Activated CD4-positive, alpha-beta T cell treated with anti-CD3 and anti-CD28 coated beads, Interleukin-10, Interleukin-2, amounts not matched to agents 100 ng/mL and 50 ng/mL, durations not matched to agents 16 hours and 8 hours (primary cell): ENCODE data around the gene SLC18A3.
A peak's percentile ranks its signal among the peaks of the same experiment; 100 is the strongest.

ENCODE experiments used
- DNase-seq: peaks from one replicate; pipeline ENCODE4 v3.0.0-alpha.2; 2020

The SLC18A3 gene

DNA sequence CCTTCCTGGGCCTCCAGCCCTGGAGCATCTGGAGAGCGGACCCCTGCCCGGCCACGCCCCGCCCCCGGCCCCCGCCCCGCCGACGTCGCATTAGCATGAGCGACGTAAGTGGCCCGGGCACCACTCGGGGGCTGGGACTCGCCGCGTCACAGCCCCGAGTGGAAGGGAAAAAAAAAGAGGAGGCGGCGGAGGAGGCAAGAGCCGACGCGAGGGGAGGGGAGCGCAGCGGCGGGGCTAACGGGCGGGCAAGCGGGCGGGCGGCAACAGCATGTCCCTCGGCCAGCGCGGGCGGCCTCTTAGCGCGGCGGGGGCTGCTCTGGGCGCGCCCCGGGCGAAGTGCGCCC lies at the start of gene SLC18A3:
Gene SLC18A3 (plus strand): TSS at position 197 of the 344 bp plus-strand sequence. CDS start 431 bp downstream, outside the sequence.
- DNase-seq = no peak

DNA sequence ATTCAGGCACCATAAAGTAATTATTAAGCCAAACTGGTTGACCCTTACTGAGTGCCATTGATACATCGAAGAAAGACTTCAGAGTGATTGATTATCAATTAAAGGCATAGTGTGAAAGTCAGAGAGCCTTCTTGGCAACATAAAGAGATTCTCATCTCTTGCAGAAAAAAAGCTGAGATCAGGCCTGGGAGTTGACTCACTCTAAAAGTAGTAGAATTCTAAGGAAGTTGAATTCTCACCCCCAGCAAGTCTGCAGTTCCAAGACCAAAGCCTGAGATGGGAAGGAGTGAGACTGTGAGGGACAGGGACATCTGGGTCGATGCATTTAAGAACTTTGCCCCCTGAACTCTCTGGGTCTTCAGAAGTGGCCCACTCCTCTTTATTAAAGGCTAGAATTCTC lies 49.6 kb upstream of the SLC18A3 start:
- DNase-seq = no peak

GRCh38 chr10:49562893-49563292 lies 47.2 kb upstream of the SLC18A3 start:
- no peak for DNase-seq

GRCh38 chr10:49564461-49565009 lies 45.6 kb upstream of the SLC18A3 start:
- no peak for DNase-seq

- DNase-seq = no peak
Measured at GRCh38 chr10:49567810-49568209, 42.3 kb upstream of the SLC18A3 start.

DNA sequence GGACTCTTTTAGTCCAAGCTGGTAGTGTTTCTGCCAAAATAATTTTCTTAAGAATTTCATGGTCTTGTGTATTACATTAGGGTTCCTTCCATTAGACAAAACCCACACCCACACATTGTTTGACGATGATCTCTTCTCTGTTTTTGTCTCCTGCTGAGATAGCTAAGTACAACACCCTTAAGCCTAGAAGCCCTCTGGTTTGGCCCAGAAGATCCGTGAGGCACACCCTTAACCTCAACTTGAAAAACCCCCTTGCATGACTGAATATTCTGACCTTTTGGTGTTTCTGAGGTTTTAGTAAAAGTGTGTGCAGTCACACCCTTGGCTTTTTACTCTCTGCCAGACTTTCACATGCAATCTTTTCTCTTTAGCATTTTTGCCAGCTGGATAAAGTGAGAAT lies 41.9 kb upstream of the SLC18A3 start:
- peak; percentile 9 for DNase-seq

DNA sequence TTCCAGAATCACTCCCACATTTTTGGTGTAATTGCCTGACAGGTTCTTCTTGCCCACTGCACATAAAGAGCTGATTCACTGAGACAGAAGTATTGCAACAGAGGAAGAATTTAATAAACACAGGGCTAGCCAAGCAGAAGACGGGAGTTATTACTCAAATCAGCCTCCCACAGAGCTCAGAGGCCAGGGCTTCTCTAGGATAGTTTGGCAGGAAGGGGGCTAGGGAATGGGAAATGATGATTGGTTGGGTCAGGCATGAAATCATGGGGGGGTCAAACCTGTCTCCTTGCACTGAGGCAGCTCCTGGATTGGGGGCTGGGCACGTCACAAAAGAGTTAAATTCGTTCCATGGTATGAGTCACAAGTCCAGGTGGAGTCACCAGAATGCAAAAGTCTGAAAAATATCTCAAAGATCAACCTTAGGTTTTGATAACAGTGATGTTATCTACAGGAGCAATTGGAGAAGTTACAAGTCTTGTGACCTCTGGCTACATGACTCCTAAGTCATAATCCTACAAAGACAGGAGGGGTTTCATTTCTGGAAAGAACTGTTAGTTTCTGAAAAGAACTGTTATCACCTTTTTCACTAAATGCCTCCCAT lies 41.0 kb upstream of the SLC18A3 start:
- DNase-seq = no peak

GRCh38 chr10:49571388-49571787 lies 38.7 kb upstream of the SLC18A3 start:
- peak; percentile 12 for DNase-seq

- no peak for DNase-seq
Measured at GRCh38 chr10:49572594-49573114, 37.5 kb upstream of the SLC18A3 start.

DNA sequence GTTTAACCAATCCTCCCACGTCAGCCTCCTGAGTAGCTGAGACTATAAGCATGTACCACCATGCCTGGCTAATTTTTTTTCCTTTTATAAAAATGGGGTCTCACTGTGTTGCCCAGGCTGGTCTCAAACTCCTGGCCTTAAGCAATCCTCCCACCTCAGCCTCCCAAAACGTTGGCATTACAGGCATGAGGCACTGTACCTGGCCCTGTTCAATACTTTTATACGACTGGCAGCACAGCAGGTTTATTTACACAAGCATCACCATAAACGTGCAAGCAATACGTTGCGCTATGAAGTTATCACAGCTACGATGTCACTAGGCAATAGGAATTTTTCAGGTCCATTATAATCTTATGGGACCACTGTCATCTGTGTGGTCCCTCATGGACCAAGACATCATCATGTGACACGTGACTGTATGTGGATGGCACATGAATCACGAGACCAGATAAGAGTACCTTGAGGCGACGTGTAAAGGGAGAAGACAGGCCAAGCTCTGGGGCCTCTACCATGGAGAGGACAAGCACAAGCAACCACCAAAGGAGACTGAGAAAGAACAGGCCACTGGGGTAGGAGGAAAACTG lies 34.5 kb upstream of the SLC18A3 start:
- DNase-seq = no peak

GRCh38 chr10:49577182-49577925 lies 32.8 kb upstream of the SLC18A3 start:
- DNase-seq = peak; percentile 11

DNA sequence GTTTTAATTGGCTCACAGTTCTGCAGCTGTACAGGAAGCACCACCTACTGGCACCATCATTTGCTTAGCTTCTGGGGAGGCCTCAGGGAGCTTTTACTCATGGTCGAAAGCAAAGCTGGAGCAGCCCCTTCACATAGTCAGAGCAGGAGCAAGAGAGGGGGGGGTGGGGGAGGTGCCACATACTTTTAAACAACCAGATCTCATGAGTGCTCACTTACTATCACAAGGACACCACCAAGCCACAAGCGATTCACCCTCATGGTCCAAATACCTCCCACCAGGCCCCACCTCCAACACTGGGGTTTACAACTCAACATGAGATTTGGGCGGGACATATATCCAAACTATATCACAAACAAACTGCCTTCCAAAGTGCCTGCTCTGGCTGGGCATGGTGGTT lies 31.7 kb upstream of the SLC18A3 start:
- no peak for DNase-seq

- no peak for DNase-seq
Measured at GRCh38 chr10:49579621-49580020, 30.5 kb upstream of the SLC18A3 start.

DNA sequence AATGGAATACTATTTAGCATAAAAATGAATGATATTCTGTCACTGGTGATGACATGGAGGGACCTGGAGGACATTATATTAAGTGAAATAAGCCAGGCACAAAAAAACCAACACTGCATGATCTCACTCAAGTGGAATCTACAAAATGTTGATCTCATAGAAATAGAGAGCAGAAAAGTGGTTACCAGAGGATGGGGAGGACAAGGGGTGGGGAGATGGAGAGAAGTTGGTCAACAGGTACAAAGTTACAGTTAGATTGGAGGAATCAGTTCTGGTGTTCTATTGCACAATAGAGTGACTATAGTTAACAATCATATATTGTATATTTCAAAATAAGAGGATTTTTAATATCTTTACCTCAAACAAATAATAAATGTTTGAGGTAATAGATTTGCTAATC lies 24.7 kb upstream of the SLC18A3 start:
- no peak for DNase-seq

- no peak for DNase-seq
Measured at GRCh38 chr10:49587981-49588380, 22.1 kb upstream of the SLC18A3 start.

- peak; percentile 65 for DNase-seq
Measured at GRCh38 chr10:49592726-49593563, 17.2 kb upstream of the SLC18A3 start.

DNA sequence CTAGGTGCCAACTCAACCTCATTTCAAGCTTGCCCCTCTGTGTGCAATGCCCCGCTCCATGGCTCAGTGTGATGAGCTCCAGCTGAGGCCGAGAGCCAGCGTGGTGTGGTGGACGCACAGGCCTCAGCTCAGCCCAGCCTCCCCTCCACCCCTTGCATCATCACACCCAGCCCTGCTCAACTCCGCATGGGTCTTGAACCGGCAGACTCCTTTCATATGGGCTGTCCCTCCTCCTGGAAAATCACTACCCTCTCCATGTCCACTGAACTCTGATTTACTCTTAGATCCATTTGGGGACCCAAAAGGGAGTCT lies 16.6 kb upstream of the SLC18A3 start:
- DNase-seq = no peak

- no peak for DNase-seq
Measured at GRCh38 chr10:49593998-49594397, 16.1 kb upstream of the SLC18A3 start.

DNA sequence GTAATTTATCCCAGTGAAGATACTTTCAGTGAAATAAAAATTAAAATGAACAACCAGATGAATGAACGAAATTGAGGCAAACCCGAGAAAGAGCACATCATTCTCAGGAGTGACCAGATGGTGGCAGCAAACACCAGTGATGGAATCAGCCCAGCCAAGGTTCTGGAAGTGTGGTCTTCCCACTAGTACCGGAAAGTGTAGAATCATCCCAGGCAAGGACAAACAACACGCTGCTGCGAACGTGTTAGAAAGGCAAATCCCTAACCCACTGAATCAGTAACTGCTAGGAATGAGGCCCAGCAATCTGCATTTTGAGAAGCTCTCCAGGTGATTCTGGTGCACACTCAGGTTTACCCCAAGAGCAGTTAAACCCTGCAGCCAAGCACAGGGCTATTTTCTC lies 15.5 kb upstream of the SLC18A3 start:
- peak; percentile 24 for DNase-seq

GRCh38 chr10:49595003-49595712 lies 15.0 kb upstream of the SLC18A3 start:
- no peak for DNase-seq

- no peak for DNase-seq
Measured at GRCh38 chr10:49595713-49596492, 14.2 kb upstream of the SLC18A3 start.

GRCh38 chr10:49596493-49596809 lies 13.7 kb upstream of the SLC18A3 start:
- no peak for DNase-seq
